PFSK-1 (cell line): ENCODE measurements around the gene KCNK6.

Experiments used
- FOXP2 ChIP-seq: optimal IDR thresholded peaks from 2 replicates; pipeline ENCODE3; 2011; ENCODE audit warnings: borderline replicate concordance, control low read depth, inconsistent platforms; ENCODE audit not compliant: insufficient read depth; ENCODE audit errors: extremely low read length, extremely low read depth
- POLR2AphosphoS5 ChIP-seq: IDR thresholded peaks from 2 replicates; pipeline ENCODE4 v1.6.1; 2012; ENCODE audit warnings: low read depth, mild to moderate bottlenecking, control low read depth, low read length, moderate library complexity
- SIN3A ChIP-seq: IDR thresholded peaks from 2 replicates; pipeline ENCODE4 v1.6.1; 2012; ENCODE audit warnings: mild to moderate bottlenecking, low read length, moderate library complexity, borderline replicate concordance; ENCODE audit not compliant: insufficient read depth
- TAF1 ChIP-seq: IDR thresholded peaks from 2 replicates; pipeline ENCODE4 v1.6.1; 2012; ENCODE audit warnings: low read length, control low read depth, borderline replicate concordance; ENCODE audit not compliant: insufficient read depth
- TF ChIP-seq, protein P1 (sequence below), 2 experiments: IDR thresholded peaks; 2 replicates each; pipeline versions ENCODE4 v1.6.1 to v1.8.0; 2011 to 2012; ENCODE audit warnings: low read depth in 2 of 2, low read length in 2 of 2, control low read depth in 1 of 2, inconsistent platforms in 1 of 2, mild to moderate bottlenecking in 1 of 2, moderate library complexity in 1 of 2; ENCODE audit not compliant: insufficient read depth in 1 of 2

Gene KCNK6

DNA sequence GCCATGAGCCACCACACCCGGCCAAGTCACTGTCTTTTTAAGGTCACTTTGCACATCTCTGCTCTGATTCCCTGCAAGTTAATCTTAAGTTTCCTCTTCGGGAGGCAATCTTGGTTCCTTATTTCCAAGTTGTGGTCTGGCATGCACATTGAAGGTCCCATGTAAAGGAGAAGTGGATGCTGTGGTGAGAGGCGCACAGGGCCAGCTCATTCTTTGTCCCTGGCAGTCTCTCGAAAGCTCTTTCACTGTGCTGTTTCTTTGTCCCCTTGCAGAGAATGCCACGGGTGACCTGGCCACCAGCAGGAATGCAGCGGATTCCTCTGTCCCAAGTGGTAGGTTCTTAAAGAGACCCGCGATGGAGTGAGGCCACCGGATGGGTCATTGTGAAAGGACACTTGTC is 32.0 kb upstream of the KCNK6 start:
- TF ChIP-seq SIN3A, result no peak
- TF ChIP-seq, protein P1, sequence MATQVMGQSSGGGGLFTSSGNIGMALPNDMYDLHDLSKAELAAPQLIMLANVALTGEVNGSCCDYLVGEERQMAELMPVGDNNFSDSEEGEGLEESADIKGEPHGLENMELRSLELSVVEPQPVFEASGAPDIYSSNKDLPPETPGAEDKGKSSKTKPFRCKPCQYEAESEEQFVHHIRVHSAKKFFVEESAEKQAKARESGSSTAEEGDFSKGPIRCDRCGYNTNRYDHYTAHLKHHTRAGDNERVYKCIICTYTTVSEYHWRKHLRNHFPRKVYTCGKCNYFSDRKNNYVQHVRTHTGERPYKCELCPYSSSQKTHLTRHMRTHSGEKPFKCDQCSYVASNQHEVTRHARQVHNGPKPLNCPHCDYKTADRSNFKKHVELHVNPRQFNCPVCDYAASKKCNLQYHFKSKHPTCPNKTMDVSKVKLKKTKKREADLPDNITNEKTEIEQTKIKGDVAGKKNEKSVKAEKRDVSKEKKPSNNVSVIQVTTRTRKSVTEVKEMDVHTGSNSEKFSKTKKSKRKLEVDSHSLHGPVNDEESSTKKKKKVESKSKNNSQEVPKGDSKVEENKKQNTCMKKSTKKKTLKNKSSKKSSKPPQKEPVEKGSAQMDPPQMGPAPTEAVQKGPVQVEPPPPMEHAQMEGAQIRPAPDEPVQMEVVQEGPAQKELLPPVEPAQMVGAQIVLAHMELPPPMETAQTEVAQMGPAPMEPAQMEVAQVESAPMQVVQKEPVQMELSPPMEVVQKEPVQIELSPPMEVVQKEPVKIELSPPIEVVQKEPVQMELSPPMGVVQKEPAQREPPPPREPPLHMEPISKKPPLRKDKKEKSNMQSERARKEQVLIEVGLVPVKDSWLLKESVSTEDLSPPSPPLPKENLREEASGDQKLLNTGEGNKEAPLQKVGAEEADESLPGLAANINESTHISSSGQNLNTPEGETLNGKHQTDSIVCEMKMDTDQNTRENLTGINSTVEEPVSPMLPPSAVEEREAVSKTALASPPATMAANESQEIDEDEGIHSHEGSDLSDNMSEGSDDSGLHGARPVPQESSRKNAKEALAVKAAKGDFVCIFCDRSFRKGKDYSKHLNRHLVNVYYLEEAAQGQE (IDR thresholded peaks at IDR 0.05; ENCODE audit: insufficient read depth in 1 of 2, low read depth in 2 of 2, low read length in 2 of 2), result no peak
- no peak for TF ChIP-seq FOXP2
- no peak for TF ChIP-seq POLR2AphosphoS5
- no peak for TF ChIP-seq TAF1

DNA sequence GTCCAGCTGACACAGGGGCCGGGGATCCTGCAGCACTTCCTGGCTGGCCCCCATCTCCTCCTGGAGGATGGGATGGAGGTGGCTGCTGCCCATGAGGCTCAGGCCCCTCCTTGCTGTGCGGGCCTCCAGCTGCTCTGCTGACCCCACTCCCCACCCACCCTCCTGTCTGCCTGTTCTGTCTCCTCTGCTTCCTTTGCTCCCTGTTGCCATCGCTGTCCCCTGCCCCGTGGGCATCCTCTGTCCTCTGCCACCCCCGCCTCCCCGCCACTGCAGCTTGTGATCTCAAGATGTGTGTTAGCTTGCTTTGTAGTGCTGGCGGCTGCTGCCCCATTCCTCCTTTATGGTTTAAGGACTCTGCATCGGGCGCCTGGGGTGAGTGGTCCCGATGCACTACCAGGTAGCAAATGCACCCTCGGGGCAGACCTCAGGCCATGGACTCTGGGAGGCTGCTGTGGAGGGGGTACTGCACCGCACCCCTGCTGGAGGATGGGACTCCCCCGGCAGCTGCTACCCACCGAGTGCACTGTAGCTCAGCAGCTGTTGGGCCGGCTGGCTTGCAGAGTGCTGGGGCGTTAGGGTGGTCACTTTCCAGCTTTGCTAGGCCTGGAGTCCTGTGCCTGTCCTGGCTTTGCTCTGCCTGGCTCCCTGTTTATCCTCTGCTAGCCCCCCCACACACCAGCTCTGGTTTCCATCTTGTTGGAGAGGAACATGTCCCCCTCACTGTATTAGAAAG is 31.4 kb upstream of the KCNK6 start:
- TF ChIP-seq SIN3A (no peak), POLR2AphosphoS5 (no peak), FOXP2 (no peak), TAF1 (no peak)
- TF ChIP-seq, protein P1 (IDR thresholded peaks at IDR 0.05; ENCODE audit: insufficient read depth in 1 of 2, low read depth in 2 of 2, low read length in 2 of 2), result no peak

DNA sequence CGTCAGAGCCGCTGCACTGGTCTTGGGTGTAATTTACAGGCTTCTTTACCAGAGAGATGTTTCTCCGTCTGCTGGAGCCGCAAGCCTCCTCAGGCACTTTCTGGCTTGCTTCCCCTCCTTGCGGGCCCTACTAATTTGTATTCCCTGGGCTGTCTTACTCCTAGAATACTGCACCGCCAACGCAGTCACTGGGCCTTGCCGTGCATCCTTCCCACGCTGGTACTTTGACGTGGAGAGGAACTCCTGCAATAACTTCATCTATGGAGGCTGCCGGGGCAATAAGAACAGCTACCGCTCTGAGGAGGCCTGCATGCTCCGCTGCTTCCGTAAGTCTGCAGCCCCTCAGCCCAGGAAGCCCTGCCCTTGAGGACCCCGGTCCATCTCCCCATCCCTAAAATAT is 29.7 kb upstream of the KCNK6 start:
- TF ChIP-seq TAF1 (no peak), SIN3A (no peak), FOXP2 (no peak), POLR2AphosphoS5 (no peak)
- TF ChIP-seq, protein P1 (IDR thresholded peaks at IDR 0.05; ENCODE audit: insufficient read depth in 1 of 2, low read depth in 2 of 2, low read length in 2 of 2), result no peak

DNA sequence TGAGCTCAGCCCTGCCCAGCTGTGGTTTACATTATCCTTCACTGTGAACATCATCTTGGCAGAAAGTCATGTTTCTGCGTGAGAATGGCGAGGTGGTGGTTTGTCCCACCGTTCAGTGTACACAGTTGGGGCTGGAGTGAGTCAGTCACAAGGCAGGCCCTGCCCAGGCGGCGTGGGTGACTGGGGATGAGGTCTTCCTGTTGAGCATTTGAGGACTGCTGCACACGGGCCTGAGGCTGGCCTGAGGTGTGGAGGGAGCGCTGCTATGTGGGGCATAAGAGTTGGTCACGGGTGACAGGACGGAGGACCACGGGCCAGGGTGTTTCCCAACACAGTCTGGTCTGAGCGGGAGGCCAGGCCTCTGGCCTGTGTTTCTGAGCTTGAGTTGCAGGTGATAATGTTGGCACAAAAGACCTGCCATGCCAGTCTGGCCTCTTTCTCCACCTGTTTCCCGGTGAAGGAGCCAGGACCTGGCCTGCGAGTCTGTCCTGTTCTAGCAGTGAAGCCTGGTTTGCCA is 29.0 kb upstream of the KCNK6 start:
- TF ChIP-seq FOXP2 (no peak), SIN3A (no peak), POLR2AphosphoS5 (no peak), TAF1 (no peak)
- TF ChIP-seq, protein P1 (IDR thresholded peaks at IDR 0.05; ENCODE audit: insufficient read depth in 1 of 2, low read depth in 2 of 2, low read length in 2 of 2), result no peak
